OCI-LY1 (cell line): Measurements from ENCODE around the gene ZNF862.

Source experiments
- H2AFZ ChIP-seq: fragments of 200-600 bp; sonication (generic), shearing (Covaris generic); 2 replicates; pipeline ENCODE4 v1.6.0; 2014; ENCODE audit warnings: antibody characterized with exemption, mild to moderate bottlenecking, low read length
- H3F3A ChIP-seq: fragments of 200-600 bp; sonication (generic), shearing (Covaris generic); 2 replicates; pipeline ENCODE4 v1.6.0; 2014; ENCODE audit warnings: mild to moderate bottlenecking, antibody characterized with exemption, low read length, moderate library complexity; ENCODE audit not compliant: insufficient read depth
- H3K27ac ChIP-seq: fragments of 200-600 bp; sonication (generic); 2 replicates; pipeline ENCODE4 v1.5.1; 2014; ENCODE audit warnings: low read length, mixed run types, mild to moderate bottlenecking, low read depth; ENCODE audit not compliant: poor library complexity, severe bottlenecking
- H3K27me3 ChIP-seq: fragments of 200-600 bp; sonication (generic); 2 replicates; pipeline ENCODE4 v1.6.0; 2014; ENCODE audit warnings: antibody characterized with exemption, mild to moderate bottlenecking, low read length, moderate library complexity; ENCODE audit not compliant: insufficient read depth
- H3K36me3 ChIP-seq: fragments of 200-600 bp; sonication (generic); 2 replicates; pipeline ENCODE4 v1.6.1; 2014; ENCODE audit warnings: mild to moderate bottlenecking, antibody characterized with exemption, low read length, moderate library complexity, mixed read lengths; ENCODE audit not compliant: insufficient read depth
- H3K4me1 ChIP-seq: fragments of 200-600 bp; sonication (generic); 2 replicates; pipeline ENCODE4 v1.5.1; 2014; ENCODE audit warnings: mild to moderate bottlenecking, low read length, moderate library complexity; ENCODE audit not compliant: insufficient read depth, severe bottlenecking
- H3K4me2 ChIP-seq: fragments of 200-600 bp; sonication (generic), shearing (Covaris generic); 2 replicates; pipeline ENCODE4 v1.6.1; 2014; ENCODE audit warnings: low read length
- H3K4me3 ChIP-seq: fragments of 200-600 bp; sonication (generic); 2 replicates; pipeline ENCODE4 v1.5.1; 2014; ENCODE audit warnings: low read length, low read depth, mild to moderate bottlenecking, mixed read lengths; ENCODE audit not compliant: poor library complexity, severe bottlenecking
- H3K79me2 ChIP-seq: fragments of 200-600 bp; shearing (Covaris generic); 2 replicates; pipeline ENCODE4 v1.6.1; 2016; ENCODE audit warnings: mixed run types, low read length, mixed read lengths; ENCODE audit not compliant: insufficient read depth
- H3K9ac ChIP-seq: fragments of 200-600 bp; sonication (generic), shearing (Covaris generic); 2 replicates; pipeline ENCODE4 v1.6.1; 2014; ENCODE audit warnings: mild to moderate bottlenecking, low read length, mixed read lengths
- H3K9me2 ChIP-seq: fragments of 200-600 bp; sonication (generic), shearing (Covaris generic); 2 replicates; pipeline ENCODE4 v1.6.1; 2014; ENCODE audit warnings: low read depth, mild to moderate bottlenecking, low read length, mixed read lengths
- H3K9me3 ChIP-seq: fragments of 200-600 bp; shearing (Covaris generic); 2 replicates; pipeline ENCODE4 v1.6.1; 2014; ENCODE audit warnings: low read length, mixed read lengths
- H4K20me1 ChIP-seq: fragments of 200-600 bp; sonication (generic), shearing (Covaris generic); 2 replicates; pipeline ENCODE4 v1.6.0; 2016; ENCODE audit warnings: mild to moderate bottlenecking, low read length; ENCODE audit not compliant: insufficient read depth
- CTCF ChIP-seq: fragments of 200-600 bp; sonication (generic), shearing (Covaris generic); IDR thresholded peaks from 2 replicates; pipeline ENCODE4 v1.5.1; 2017; ENCODE audit warnings: mild to moderate bottlenecking, antibody characterized with exemption, low read length, moderate library complexity, mixed read lengths
- EZH2 ChIP-seq: fragments of 200-600 bp; sonication (generic), shearing (Covaris generic); IDR thresholded peaks from 2 replicates; pipeline ENCODE4 v1.8.0; 2017; ENCODE audit warnings: borderline replicate concordance, mixed run types, mild to moderate bottlenecking, antibody characterized with exemption, low read length, moderate library complexity, mixed read lengths

ZNF862 gene

GRCh38 chr7:149802966-149803365 is 35.2 kb upstream of the ZNF862 start:
- Histone ChIP-seq H3K79me2 (no peaks in the 10 kb centered on the region), H3K27me3 (no peaks in the 10 kb centered on the region), H3K36me3 (no peaks in the 10 kb centered on the region), H3F3A (no peaks in the 10 kb centered on the region), H3K9ac (no peak overlapping the region), H3K9me3 (no peaks in the 10 kb centered on the region), H3K9me2 (no peaks in the 10 kb centered on the region), H3K4me2 (no peak overlapping the region), H3K4me1 (no peaks in the 10 kb centered on the region), H3K27ac (no peak overlapping the region), H3K4me3 (no peak overlapping the region), H4K20me1 (no peaks in the 10 kb centered on the region), H2AFZ (no peak overlapping the region)
- no peak for TF ChIP-seq CTCF
- no peak for TF ChIP-seq EZH2

- no peak overlapping the region for H3K4me3 ChIP-seq
- H3K4me2 ChIP-seq = no peak overlapping the region
- H4K20me1 ChIP-seq = no peaks in the 10 kb centered on the region
- no peaks in the 10 kb centered on the region for H3F3A ChIP-seq
- TF ChIP-seq EZH2 = no peak
- no peak for TF ChIP-seq CTCF
- H3K9me3 ChIP-seq = no peaks in the 10 kb centered on the region
- no peaks in the 10 kb centered on the region for H3K4me1 ChIP-seq
- no peaks in the 10 kb centered on the region for H3K9me2 ChIP-seq
- H3K27me3 ChIP-seq = no peaks in the 10 kb centered on the region
- no peak overlapping the region for H2AFZ ChIP-seq
- no peak overlapping the region for H3K9ac ChIP-seq
- no peaks in the 10 kb centered on the region for H3K79me2 ChIP-seq
- H3K27ac ChIP-seq = no peak overlapping the region
- no peaks in the 10 kb centered on the region for H3K36me3 ChIP-seq
These were observed 34.6 kb upstream of the ZNF862 start for GRCh38 chr7:149803551-149804074.

- no peaks in the 10 kb centered on the region for H3K27me3 ChIP-seq
- no peaks in the 10 kb centered on the region for H3K9me3 ChIP-seq
- H3K9ac ChIP-seq = no peak overlapping the region
- no peak overlapping the region for H3K27ac ChIP-seq
- H2AFZ ChIP-seq = no peak overlapping the region
- H3K79me2 ChIP-seq = no peaks in the 10 kb centered on the region
- TF ChIP-seq CTCF (no peak), EZH2 (no peak)
- H3K36me3 ChIP-seq = no peaks in the 10 kb centered on the region
- H3K4me2 ChIP-seq = no peak overlapping the region
- H3K9me2 ChIP-seq = no peaks in the 10 kb centered on the region
- no peaks in the 10 kb centered on the region for H4K20me1 ChIP-seq
- no peak overlapping the region for H3K4me3 ChIP-seq
- H3F3A ChIP-seq = no peaks in the 10 kb centered on the region
- H3K4me1 ChIP-seq = no peaks in the 10 kb centered on the region
These were observed 34.1 kb upstream of the ZNF862 start for GRCh38 chr7:149804106-149804505.
